Endodermal cell (in vitro differentiated cells): ENCODE results near the gene C5orf58. TPM values are rescaled to one million over a fixed set of nuclear protein-coding genes. Genes with fewer than 3 reads are reported as not detected.

Experiments
- DNase-seq: peaks from one replicate; pipeline ENCODE4 v3.0.0-alpha.2; 2017
- H3K27ac ChIP-seq: 2 replicates; pipeline ENCODE4 v1.5.1; 2013; ENCODE audit warnings: mild to moderate bottlenecking, low read depth, low read length, moderate library complexity
- H3K27me3 ChIP-seq: 2 replicates; pipeline ENCODE4 v1.6.1; 2013; ENCODE audit warnings: mild to moderate bottlenecking, low read length, moderate library complexity; ENCODE audit not compliant: insufficient read depth, control insufficient read depth, poor library complexity, severe bottlenecking
- H3K36me3 ChIP-seq: 2 replicates; pipeline ENCODE4 v1.7.0; 2013; ENCODE audit warnings: mild to moderate bottlenecking, low read length, moderate library complexity; ENCODE audit not compliant: control insufficient read depth, insufficient read depth
- H3K4me1 ChIP-seq: one replicate; pipeline ENCODE4 v1.7.0; 2013; ENCODE audit warnings: low read length; ENCODE audit not compliant: control insufficient read depth, insufficient read depth
- H3K4me3 ChIP-seq: 2 replicates; pipeline ENCODE4 v1.5.1; 2013; ENCODE audit warnings: mild to moderate bottlenecking, low read length, moderate library complexity
- H3K9ac ChIP-seq: 2 replicates; pipeline ENCODE4 v1.6.1; 2013; ENCODE audit warnings: mild to moderate bottlenecking, low read length, moderate library complexity; ENCODE audit not compliant: poor library complexity, severe bottlenecking; ENCODE audit errors: extremely low read depth
- H3K9me3 ChIP-seq: 2 replicates; pipeline ENCODE4 v1.6.1; 2013; ENCODE audit warnings: mild to moderate bottlenecking, low read length, moderate library complexity; ENCODE audit not compliant: control insufficient read depth
- H3K27ac Mint-ChIP-seq: 2 replicates; pipeline ENCODE4 v1.8.0; 2020; ENCODE audit warnings: mixed read lengths
- H3K27me3 Mint-ChIP-seq: 2 replicates; pipeline ENCODE4 v1.8.0; 2021; ENCODE audit warnings: mild to moderate bottlenecking, mixed read lengths; ENCODE audit not compliant: insufficient read depth
- H3K36me3 Mint-ChIP-seq: 2 replicates; pipeline ENCODE4 v1.8.0; 2020; ENCODE audit warnings: low read depth, mixed read lengths
- H3K4me1 Mint-ChIP-seq: 2 replicates; pipeline ENCODE4 v1.8.0; 2020; ENCODE audit warnings: mixed read lengths
- H3K4me3 Mint-ChIP-seq: 2 replicates; pipeline ENCODE4 v1.8.0; 2020; ENCODE audit warnings: mild to moderate bottlenecking, moderate library complexity, mixed read lengths
- H3K9me3 Mint-ChIP-seq: 2 replicates; pipeline ENCODE4 v1.8.0; 2020; ENCODE audit warnings: mild to moderate bottlenecking, mixed read lengths
- WGBS, 2 experiments: methylation state at CpG; one replicate each; pipeline versions ENCODE4 v1.1.5 to v1.1.7; 2013; ENCODE audit warnings: missing lambda C conversion rate in 2 of 2, mixed read lengths in 1 of 2; ENCODE audit not compliant: insufficient coverage in 1 of 2, insufficient read length in 1 of 2; 5-methylcytosine and 5-hydroxymethylcytosine counted together
- total RNA-seq, 2 donors: library from RNA; stranded (reverse); fragmentation: NEBNext Ultra II Directional in 1 of 2; extraction: Animal tissue kit (Norgen Biotek cat#: 25700) in 1 of 2; gene quantifications; 2 replicates in 1 of 2; 3 replicates in 1 of 2; pipeline ENCODE4 v1.2.1, GENCODE V29; 2021
- TF ChIP-seq, protein P1 (sequence below): fragments of 200-600 bp; sonication (generic); conservative IDR thresholded peaks from 2 replicates; pipeline ENCODE4 v1.5.0; 2021; ENCODE audit warnings: antibody characterized with exemption, mild to moderate bottlenecking

C5orf58 gene
- total RNA-seq, 2 donors from 2014 or later: 0.95 TPM; not detected in 1

DNA sequence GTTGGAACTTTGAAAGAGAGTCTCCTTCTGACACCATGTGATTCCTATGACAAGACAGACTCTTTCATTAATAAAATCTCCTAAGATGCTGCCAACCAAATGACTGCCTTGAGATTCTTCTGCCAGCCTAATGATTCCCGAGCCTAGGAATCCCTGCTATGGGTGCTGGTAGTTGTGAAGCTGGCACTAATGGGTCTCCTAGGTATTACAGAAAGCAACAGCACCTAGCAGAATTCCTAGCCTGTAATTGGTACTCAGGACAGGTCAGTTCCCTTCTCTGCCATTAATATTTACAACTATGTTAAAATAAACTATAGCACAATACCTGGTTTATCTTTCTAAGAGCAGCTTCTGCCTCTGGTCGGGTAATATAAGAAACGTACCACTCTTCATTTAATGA, 19.3 kb downstream of the C5orf58 start:
- no peaks in the 10 kb centered on the region for H3K4me1 ChIP-seq
- Mint-ChIP-seq H3K27ac (peak overlapping the region; percentile 52), H3K9me3 (no peaks in the 10 kb centered on the region), H3K4me1 (peaks cover 39% of the 10 kb centered on the region), H3K36me3 (no peaks in the 10 kb centered on the region), H3K27me3 (no peaks in the 10 kb centered on the region), H3K4me3 (no peak overlapping the region)
- no peaks in the 10 kb centered on the region for H3K36me3 ChIP-seq
- no peaks in the 10 kb centered on the region for H3K27me3 ChIP-seq
- H3K9ac ChIP-seq: no peak overlapping the region
- H3K4me3 ChIP-seq: no peak overlapping the region
- WGBS, 2 experiments: 44 to 75% methylated on average over 1 to 2 of the region's 3 CpGs
- H3K27ac ChIP-seq: no peak overlapping the region
- DNase-seq: no peak
- H3K9me3 ChIP-seq: no peaks in the 10 kb centered on the region
- TF ChIP-seq, protein P1, sequence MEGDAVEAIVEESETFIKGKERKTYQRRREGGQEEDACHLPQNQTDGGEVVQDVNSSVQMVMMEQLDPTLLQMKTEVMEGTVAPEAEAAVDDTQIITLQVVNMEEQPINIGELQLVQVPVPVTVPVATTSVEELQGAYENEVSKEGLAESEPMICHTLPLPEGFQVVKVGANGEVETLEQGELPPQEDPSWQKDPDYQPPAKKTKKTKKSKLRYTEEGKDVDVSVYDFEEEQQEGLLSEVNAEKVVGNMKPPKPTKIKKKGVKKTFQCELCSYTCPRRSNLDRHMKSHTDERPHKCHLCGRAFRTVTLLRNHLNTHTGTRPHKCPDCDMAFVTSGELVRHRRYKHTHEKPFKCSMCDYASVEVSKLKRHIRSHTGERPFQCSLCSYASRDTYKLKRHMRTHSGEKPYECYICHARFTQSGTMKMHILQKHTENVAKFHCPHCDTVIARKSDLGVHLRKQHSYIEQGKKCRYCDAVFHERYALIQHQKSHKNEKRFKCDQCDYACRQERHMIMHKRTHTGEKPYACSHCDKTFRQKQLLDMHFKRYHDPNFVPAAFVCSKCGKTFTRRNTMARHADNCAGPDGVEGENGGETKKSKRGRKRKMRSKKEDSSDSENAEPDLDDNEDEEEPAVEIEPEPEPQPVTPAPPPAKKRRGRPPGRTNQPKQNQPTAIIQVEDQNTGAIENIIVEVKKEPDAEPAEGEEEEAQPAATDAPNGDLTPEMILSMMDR: no peak

DNA sequence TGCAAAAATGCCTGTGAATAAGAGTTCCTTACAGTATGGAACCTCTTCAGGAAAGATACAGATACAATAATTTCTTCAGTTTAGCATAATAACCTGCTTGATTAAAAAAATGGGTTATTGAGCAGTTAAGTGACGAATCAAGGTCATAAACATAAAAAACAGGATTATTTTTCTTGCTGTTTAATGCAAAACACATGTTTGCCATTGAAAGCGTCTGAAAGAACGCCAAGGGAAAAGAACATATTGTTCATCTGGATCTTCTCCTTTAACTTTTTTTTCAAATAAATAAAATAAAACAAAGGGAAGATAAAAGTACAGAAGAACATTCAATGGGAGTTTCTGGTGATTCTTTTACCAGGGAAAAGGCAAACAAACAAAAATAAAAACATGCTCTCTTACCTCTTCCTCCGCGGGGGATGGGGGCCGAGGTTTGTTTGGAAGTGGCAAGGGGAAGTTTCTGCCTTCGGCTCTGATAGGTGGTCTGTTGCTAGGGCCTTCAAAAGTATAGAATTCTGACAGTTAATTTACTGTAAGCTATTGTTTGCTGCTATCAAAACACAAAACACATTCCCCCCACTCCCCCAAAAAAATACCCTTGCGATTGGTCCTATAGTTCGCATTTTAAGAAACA, 20.1 kb downstream of the C5orf58 start:
- Mint-ChIP-seq H3K4me3 (no peak overlapping the region), H3K9me3 (no peaks in the 10 kb centered on the region), H3K36me3 (no peaks in the 10 kb centered on the region), H3K27ac (no peak overlapping the region), H3K27me3 (no peaks in the 10 kb centered on the region), H3K4me1 (peaks cover 41% of the 10 kb centered on the region)
- H3K36me3 ChIP-seq: no peaks in the 10 kb centered on the region
- H3K4me1 ChIP-seq: no peaks in the 10 kb centered on the region
- H3K9ac ChIP-seq: no peak overlapping the region
- 64 to 65% methylated on average over 2 to 9 of the region's 9 CpGs for WGBS, 2 experiments
- no peaks in the 10 kb centered on the region for H3K27me3 ChIP-seq
- no peak overlapping the region for H3K27ac ChIP-seq
- peak; percentile 64 for DNase-seq
- TF ChIP-seq, protein P1: no peak
- no peak overlapping the region for H3K4me3 ChIP-seq
- no peaks in the 10 kb centered on the region for H3K9me3 ChIP-seq

DNA sequence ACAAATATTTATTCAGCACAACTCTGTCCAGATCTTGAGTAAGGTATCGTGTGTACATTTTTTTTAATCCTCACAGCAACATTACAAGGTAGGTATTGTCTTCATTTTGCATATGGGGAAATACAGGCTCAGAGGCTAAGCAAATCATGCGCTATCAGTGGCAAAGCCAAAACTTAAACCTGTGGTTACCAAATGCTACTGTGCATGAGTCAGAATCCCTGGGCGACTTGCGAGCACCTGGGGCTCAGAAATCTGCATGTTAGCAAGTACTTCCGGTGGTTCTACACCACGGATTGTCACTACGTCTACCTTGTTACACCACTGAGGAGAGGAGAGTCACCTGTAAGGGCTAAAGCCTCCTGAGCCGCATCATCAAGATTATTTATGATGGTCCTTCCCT, 21.3 kb downstream of the C5orf58 start:
- Histone ChIP-seq H3K27me3 (no peaks in the 10 kb centered on the region), H3K4me1 (no peaks in the 10 kb centered on the region), H3K36me3 (no peaks in the 10 kb centered on the region), H3K9me3 (no peaks in the 10 kb centered on the region), H3K4me3 (no peak overlapping the region), H3K9ac (no peak overlapping the region), H3K27ac (no peak overlapping the region)
- no peaks in the 10 kb centered on the region for H3K27me3 Mint-ChIP-seq
- peaks cover 38% of the 10 kb centered on the region for H3K4me1 Mint-ChIP-seq
- H3K36me3 Mint-ChIP-seq: no peaks in the 10 kb centered on the region
- DNase-seq: peak; percentile 68
- no peak overlapping the region for H3K4me3 Mint-ChIP-seq
- TF ChIP-seq, protein P1: no peak
- H3K9me3 Mint-ChIP-seq: no peaks in the 10 kb centered on the region
- peak overlapping the region; percentile 1 for H3K27ac Mint-ChIP-seq
- WGBS, 2 experiments: 73 to 75% methylated on average over 8 of the region's 8 CpGs
